ENCODE data around the gene BAIAP2L2.

- TF ChIP-seq, protein P1, sequence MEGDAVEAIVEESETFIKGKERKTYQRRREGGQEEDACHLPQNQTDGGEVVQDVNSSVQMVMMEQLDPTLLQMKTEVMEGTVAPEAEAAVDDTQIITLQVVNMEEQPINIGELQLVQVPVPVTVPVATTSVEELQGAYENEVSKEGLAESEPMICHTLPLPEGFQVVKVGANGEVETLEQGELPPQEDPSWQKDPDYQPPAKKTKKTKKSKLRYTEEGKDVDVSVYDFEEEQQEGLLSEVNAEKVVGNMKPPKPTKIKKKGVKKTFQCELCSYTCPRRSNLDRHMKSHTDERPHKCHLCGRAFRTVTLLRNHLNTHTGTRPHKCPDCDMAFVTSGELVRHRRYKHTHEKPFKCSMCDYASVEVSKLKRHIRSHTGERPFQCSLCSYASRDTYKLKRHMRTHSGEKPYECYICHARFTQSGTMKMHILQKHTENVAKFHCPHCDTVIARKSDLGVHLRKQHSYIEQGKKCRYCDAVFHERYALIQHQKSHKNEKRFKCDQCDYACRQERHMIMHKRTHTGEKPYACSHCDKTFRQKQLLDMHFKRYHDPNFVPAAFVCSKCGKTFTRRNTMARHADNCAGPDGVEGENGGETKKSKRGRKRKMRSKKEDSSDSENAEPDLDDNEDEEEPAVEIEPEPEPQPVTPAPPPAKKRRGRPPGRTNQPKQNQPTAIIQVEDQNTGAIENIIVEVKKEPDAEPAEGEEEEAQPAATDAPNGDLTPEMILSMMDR (IDR thresholded peaks at IDR 0.05) = no peak
- TF ChIP-seq POLR2A (IDR thresholded peaks at IDR 0.05) = no peak
These were observed 32.9 kb downstream of the BAIAP2L2 start for GRCh38 chr22:38077595-38077994.

All from prostate gland (tissue), 2 donors.